Spleen (tissue), 11 donors: ENCODE results near the gene PLPP1. TPM values are rescaled to one million over a fixed set of nuclear protein-coding genes. Genes with fewer than 3 reads are reported as not detected.

Experiments
- DNase-seq: peaks from one replicate; pipeline ENCODE4 v3.0.0-alpha.2; 2020
- H3K27ac ChIP-seq, 8 donors: fragments of 200-600 bp; sonication (generic) in 7 of 8; 1 replicate in 4 of 8; 2 replicates in 4 of 8; pipeline versions ENCODE4 v1.5.0 to v1.8.0; 2016 to 2021; ENCODE audit warnings: inconsistent platforms in 4 of 8, mild to moderate bottlenecking in 4 of 8, moderate library complexity in 1 of 8
- H3K27me3 ChIP-seq, 7 donors: fragments of 200-600 bp; sonication (generic) in 6 of 7; replicated peaks in 1 of 7; 1 replicate in 4 of 7; 2 replicates in 3 of 7; pipeline versions ENCODE4 v1.5.0 to v1.8.0; 2016 to 2021; ENCODE audit warnings: inconsistent platforms in 3 of 7, mild to moderate bottlenecking in 1 of 7
- H3K36me3 ChIP-seq, 6 donors: fragments of 200-600 bp; sonication (generic) in 5 of 6; 1 replicate in 4 of 6; 2 replicates in 2 of 6; pipeline versions ENCODE4 v1.5.0 to v1.8.0; 2016 to 2021; ENCODE audit warnings: inconsistent platforms in 2 of 6
- H3K4me1 ChIP-seq, 6 donors: fragments of 200-600 bp; sonication (generic) in 5 of 6; 1 replicate in 3 of 6; 2 replicates in 3 of 6; pipeline versions ENCODE4 v1.5.0 to v1.8.0; 2016 to 2021; ENCODE audit warnings: inconsistent platforms in 3 of 6
- H3K4me3 ChIP-seq, 8 donors: fragments of 200-600 bp; sonication (generic) in 7 of 8; 1 replicate in 4 of 8; 2 replicates in 4 of 8; pipeline versions ENCODE4 v1.5.0 to v1.8.0; 2016 to 2021; ENCODE audit warnings: inconsistent platforms in 4 of 8, mild to moderate bottlenecking in 4 of 8, moderate library complexity in 2 of 8
- H3K9me3 ChIP-seq, 8 donors: fragments of 200-600 bp; sonication (generic) in 7 of 8; 1 replicate in 4 of 8; 2 replicates in 4 of 8; pipeline versions ENCODE4 v1.5.0 to v1.8.0; 2016 to 2021; ENCODE audit warnings: inconsistent platforms in 4 of 8
- CTCF ChIP-seq, 11 experiments: fragments of 200-600 bp in 7 of 11; fragments of 450-650 bp in 4 of 11; sonication (generic) in 4 of 11; IDR thresholded peaks in 8 of 11; conservative IDR thresholded peaks in 3 of 11; 1 replicate in 7 of 11; 2 replicates in 4 of 11; pipeline versions ENCODE4 v1.4.0 to v1.8.0; 2016 to 2021; ENCODE audit warnings: antibody characterized with exemption in 11 of 11, inconsistent platforms in 4 of 11, mild to moderate bottlenecking in 1 of 11
- POLR2A ChIP-seq, 3 donors: fragments of 450-650 bp; IDR thresholded peaks; one replicate each; pipeline ENCODE4 v1.5.1; 2017; ENCODE audit warnings: antibody characterized with exemption in 3 of 3, mild to moderate bottlenecking in 1 of 3
- POLR2AphosphoS5 ChIP-seq, 3 donors: sonication (generic); formaldehyde crosslinking; IDR thresholded peaks; one replicate each; pipeline ENCODE4 v1.5.1; 2017; ENCODE audit warnings: antibody characterized with exemption in 3 of 3
- WGBS, 5 donors: extraction: QIAGEN DNeasy Blood & Tissue Kit in 3 of 5; methylation state at CpG; one replicate each; pipeline versions ENCODE4 v1.1.5 to v1.1.7; 2013 to 2018; 5-methylcytosine and 5-hydroxymethylcytosine counted together
- intact Hi-C: fragments of 100-400 bp; cut with DNase I; formaldehyde crosslinking; loops from one replicate; pipeline ENCODE4 v1.15.0; 2023; ENCODE audit warnings: low total_unique reads
- polyA plus RNA-seq, 3 donors: library from polyadenylated mRNA; stranded (reverse); fragments of 200-250 nt; gene quantifications; one replicate each; pipeline ENCODE4 v1.2.1, GENCODE V29; 2013
- total RNA-seq, 7 donors: library from RNA; depleted of rRNA in 3 of 7; stranded (reverse); fragments of >200 nt in 3 of 7; fragmentation: NEBNext Ultra II Directional in 4 of 7; extraction: Animal tissue kit (Norgen Biotek cat#: 25700) in 4 of 7; gene quantifications; one replicate each; pipeline versions ENCODE4 v1.1.0 to v1.2.1, GENCODE V29; 2016 to 2021
- donor health status: healthy with polysubstance abuse.
- donor health status: DM: no; HTN: no; CAD: no; lungs with moderate emphysema.
- donor health status: DM: no; HTN: no; CAD: no.
- donor health status: Bipolar disorder and iron deficiency.
- donor health status: healthy.
- donor health status: DM: no; HTN: no; CAD: no.
- donor health status: DM: yes; HTN: yes; CAD: no.

Gene PLPP1
- total and polyA plus RNA-seq, 10 donors = 17.0 to 95.5 (median 39.2) TPM

- no peaks in the 10 kb centered on the region for H3K27me3 ChIP-seq
- no peak for DNase-seq
- H3K27ac ChIP-seq = no peak overlapping the region
- TF ChIP-seq CTCF (IDR thresholded peaks at IDR 0.05 in 8 of 11, conservative IDR thresholded peaks at IDR 0.05 in 3 of 11) (no peak), POLR2A (IDR thresholded peaks at IDR 0.05) (no peak), POLR2AphosphoS5 (IDR thresholded peaks at IDR 0.05) (no peak)
- H3K9me3 ChIP-seq = no peaks in the 10 kb centered on the region
- intact Hi-C loops = no loop called here
- peaks cover 0 to 99% (median 35%) of the 10 kb centered on the region in 6 donors for H3K36me3 ChIP-seq
- peaks cover 0 to 6% (median 2%) of the 10 kb centered on the region in 6 donors for H3K4me1 ChIP-seq
- H3K4me3 ChIP-seq = no peak overlapping the region
Observed at GRCh38 chr5:55415071-55415470, 119.7 kb downstream of the PLPP1 start.

- Histone ChIP-seq H3K9me3 (no peaks in the 10 kb centered on the region), H3K4me3 (no peak overlapping the region), H3K4me1 (no peaks in the 10 kb centered on the region), H3K27ac (no peak overlapping the region), H3K36me3 (peaks cover 0 to 99% (median 37%) of the 10 kb centered on the region in 6 donors), H3K27me3 (no peaks in the 10 kb centered on the region)
- 91 to 98% (median 93%) methylated on average over 2 of the region's 2 CpGs for WGBS, 5 donors
- TF ChIP-seq POLR2A (IDR thresholded peaks at IDR 0.05) = no peak
- TF ChIP-seq POLR2AphosphoS5 (IDR thresholded peaks at IDR 0.05) = no peak
- TF ChIP-seq CTCF (IDR thresholded peaks at IDR 0.05 in 8 of 11, conservative IDR thresholded peaks at IDR 0.05 in 3 of 11) = no peak
- DNase-seq = no peak
- intact Hi-C loops = no loop called here
Observed at GRCh38 chr5:55413644-55414043, 121.1 kb downstream of the PLPP1 start.

DNA sequence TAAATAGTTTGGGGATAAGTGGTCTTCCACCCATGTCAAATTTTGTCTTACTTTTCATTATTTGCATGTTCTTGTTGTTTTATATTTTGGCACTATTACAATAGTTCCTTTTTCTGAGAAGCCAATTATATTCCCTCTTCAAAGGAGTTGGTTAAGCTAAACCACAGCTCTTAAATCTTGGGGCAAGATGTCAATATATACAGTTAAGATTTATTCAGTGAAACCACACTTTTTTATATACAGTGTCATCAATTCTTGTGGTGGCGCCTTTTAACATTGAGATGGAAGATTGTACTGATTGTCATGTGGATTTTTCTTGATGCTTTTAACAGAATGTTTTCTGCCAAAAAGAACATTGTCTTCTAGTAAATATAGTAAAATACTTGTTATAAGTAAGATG is 122.9 kb downstream of the PLPP1 start:
- Histone ChIP-seq H3K27ac (no peak overlapping the region), H3K4me1 (peaks cover 0 to 7% (median 0%) of the 10 kb centered on the region in 6 donors), H3K9me3 (no peaks in the 10 kb centered on the region), H3K4me3 (no peak overlapping the region), H3K27me3 (no peaks in the 10 kb centered on the region), H3K36me3 (peaks cover 0 to 95% (median 34%) of the 10 kb centered on the region in 6 donors)
- DNase-seq = no peak
- intact Hi-C loops = no loop called here
- WGBS, 5 donors = 85 to 94% (median 91%) methylated on average over 1 of the region's 1 CpG
- TF ChIP-seq POLR2A (IDR thresholded peaks at IDR 0.05) (no peak), POLR2AphosphoS5 (IDR thresholded peaks at IDR 0.05) (no peak), CTCF (IDR thresholded peaks at IDR 0.05 in 8 of 11, conservative IDR thresholded peaks at IDR 0.05 in 3 of 11) (no peak)

- no peak for TF ChIP-seq CTCF (IDR thresholded peaks at IDR 0.05 in 8 of 11, conservative IDR thresholded peaks at IDR 0.05 in 3 of 11)
- no peak for TF ChIP-seq POLR2AphosphoS5 (IDR thresholded peaks at IDR 0.05)
- no peak for TF ChIP-seq POLR2A (IDR thresholded peaks at IDR 0.05)
- H3K36me3 ChIP-seq = peaks cover 0 to 95% (median 36%) of the 10 kb centered on the region in 6 donors
- intact Hi-C loops = no loop called here
- no peaks in the 10 kb centered on the region for H3K9me3 ChIP-seq
- peaks cover 0 to 7% (median 0%) of the 10 kb centered on the region in 6 donors for H3K4me1 ChIP-seq
- H3K27me3 ChIP-seq = no peaks in the 10 kb centered on the region
- no peak overlapping the region for H3K4me3 ChIP-seq
- H3K27ac ChIP-seq = no peak overlapping the region
- DNase-seq = no peak
- WGBS, 5 donors = 34 to 55% (median 40%) methylated on average over 3 of the region's 3 CpGs
Observed at GRCh38 chr5:55410845-55411244, 123.9 kb downstream of the PLPP1 start.
